HepG2 (cell line): ENCODE data around the gene FRMD8.

Experiments used
- ATF1 ChIP-seq: IDR thresholded peaks from 2 replicates; pipeline ENCODE4 v1.6.1; 2016; ENCODE audit warnings: mild to moderate bottlenecking, control low read depth
- CTCF ChIP-seq: sonication (generic); formaldehyde crosslinking; IDR thresholded peaks from 2 replicates; pipeline ENCODE4 v1.5.0; 2020; ENCODE audit warnings: mild to moderate bottlenecking, missing genetic modification reagents, moderate library complexity
- ISL2 ChIP-seq: sonication (generic); formaldehyde crosslinking; IDR thresholded peaks from 2 replicates; pipeline ENCODE4 v1.5.0; 2020; ENCODE audit warnings: missing genetic modification reagents
- MXI1 ChIP-seq: IDR thresholded peaks from 3 replicates; pipeline ENCODE4 v1.6.1; 2012; ENCODE audit warnings: low read depth, low read length, inconsistent platforms, borderline replicate concordance
- POLR2A ChIP-seq, 2 experiments: IDR thresholded peaks; 2 replicates each; pipeline ENCODE4 v1.6.1; 2011; ENCODE audit warnings: low read depth in 2 of 2, low read length in 2 of 2, mild to moderate bottlenecking in 1 of 2, moderate library complexity in 1 of 2; ENCODE audit not compliant: insufficient read depth in 1 of 2
- POLR2AphosphoS5 ChIP-seq: IDR thresholded peaks from 2 replicates; pipeline ENCODE4 v1.6.1; 2012; ENCODE audit warnings: low read depth, low read length
- XRCC5 ChIP-seq: fragments of 200-400 bp; formaldehyde crosslinking; optimal IDR thresholded peaks from 2 replicates; pipeline ENCODE3; 2017; ENCODE audit warnings: mild to moderate bottlenecking, low read length
- ZKSCAN8 ChIP-seq: IDR thresholded peaks from 2 replicates; pipeline ENCODE4 v1.6.1; 2016; ENCODE audit warnings: borderline replicate concordance, missing genetic modification reagents, missing compliant biosample characterization
- ZNF280B ChIP-seq: sonication (generic); formaldehyde crosslinking; IDR thresholded peaks from 2 replicates; pipeline ENCODE4 v1.5.0; 2020; ENCODE audit warnings: missing genetic modification reagents, mild to moderate bottlenecking, borderline replicate concordance
- ZNF33A ChIP-seq: sonication (generic); formaldehyde crosslinking; IDR thresholded peaks from 2 replicates; pipeline ENCODE4 v1.5.1; 2020; ENCODE audit warnings: missing genetic modification reagents, mild to moderate bottlenecking, moderate library complexity, borderline replicate concordance
- ZSCAN30 ChIP-seq: sonication (generic); formaldehyde crosslinking; IDR thresholded peaks from 2 replicates; pipeline ENCODE4 v1.5.0; 2020; ENCODE audit warnings: mild to moderate bottlenecking, missing genetic modification reagents

- TF ChIP-seq MXI1, result no peak
- TF ChIP-seq ZSCAN30 (CRISPR knock-in tag), result no peak
- TF ChIP-seq CTCF, result no peak
- TF ChIP-seq ZKSCAN8 (CRISPR knock-in tag), result no peak
- no peak for TF ChIP-seq POLR2A (IDR thresholded peaks at IDR 0.05; ENCODE audit: insufficient read depth in 1 of 2, low read depth in 2 of 2, low read length in 2 of 2)
- no peak for TF ChIP-seq ATF1 (CRISPR knock-in tag)
- TF ChIP-seq XRCC5, result no peak
- TF ChIP-seq ISL2 (CRISPR knock-in tag), result no peak
- TF ChIP-seq POLR2AphosphoS5, result no peak
- TF ChIP-seq ZNF33A (CRISPR knock-in tag), result no peak
- no peak for TF ChIP-seq ZNF280B (CRISPR knock-in tag)
Observed at GRCh38 chr11:65448074-65448417, 61.6 kb downstream of the FRMD8 start.
